Tongue (tissue), 2 donors: Measurements from ENCODE around the gene TEX36. TPM values are rescaled to one million over a fixed set of nuclear protein-coding genes. Genes with fewer than 3 reads are reported as not detected.
A peak's percentile ranks its signal among the peaks of the same experiment; 100 is the strongest.
"Not testable (repeated sequence)": the region's sequence is repeated elsewhere in the genome, so short reads cannot be mapped to it uniquely, and the experiment has no call there.

Experiments used
- DNase-seq: peaks from one replicate; pipeline ENCODE4 v3.0.0-alpha.2; 2015
- total RNA-seq: library from RNA; depleted of rRNA; stranded (reverse); fragments of >200 nt; gene quantifications from one replicate; pipeline ENCODE4 v1.2.3, GENCODE V29; 2014

The TEX36 gene, protein sequence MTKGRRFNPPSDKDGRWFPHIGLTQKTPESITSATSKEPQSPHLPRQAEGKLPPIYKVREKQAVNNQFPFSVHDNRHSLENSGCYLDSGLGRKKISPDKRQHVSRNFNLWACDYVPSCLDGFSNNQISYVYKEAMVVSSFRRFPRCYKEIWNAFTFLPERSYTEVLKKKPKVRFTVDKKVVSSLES
- total RNA-seq = not detected

DNA sequence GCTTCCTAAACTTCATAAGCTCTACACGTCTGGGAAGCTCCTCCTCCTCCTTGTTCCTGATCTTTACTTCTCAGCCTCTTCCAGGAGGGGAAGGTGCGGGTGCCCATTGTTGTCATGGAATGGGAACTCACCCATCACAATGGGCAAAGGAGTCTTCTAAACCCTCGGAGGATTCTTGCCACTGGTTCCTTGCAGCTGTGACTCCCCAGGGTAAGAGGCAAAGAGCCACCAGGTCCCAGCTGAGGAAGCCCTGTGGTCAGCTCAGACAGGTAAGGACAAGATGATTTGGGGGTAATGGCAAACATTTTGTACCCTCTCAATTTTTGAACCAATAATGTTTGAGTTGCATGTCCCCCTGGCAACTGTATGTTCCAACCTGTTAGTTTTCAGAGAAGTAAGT, at the start of gene TEX36:
TEX36 (minus strand) TSS at position 101 of the 400 bp plus-strand sequence. CDS start 174 bp downstream, outside the sequence.
- DNase-seq = no peak

DNA sequence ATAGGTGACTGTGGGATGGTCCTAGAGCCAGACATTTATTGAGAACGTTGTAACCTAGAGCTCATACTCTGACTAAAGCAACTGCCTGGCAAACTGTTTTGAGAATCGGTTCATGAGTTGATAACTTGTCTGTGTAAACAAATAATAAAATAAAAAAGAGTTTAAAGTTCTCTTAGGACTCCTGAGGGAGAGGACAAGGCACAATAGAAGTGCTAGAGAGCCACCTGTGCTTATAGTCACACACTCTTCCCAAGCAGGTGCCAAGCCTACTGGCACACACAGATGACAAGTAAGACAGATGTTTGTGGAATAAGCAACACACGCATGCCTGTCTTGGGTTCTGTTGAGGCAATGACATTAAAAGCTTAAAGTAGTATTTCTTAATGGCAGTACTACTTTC, 44.5 kb upstream of the TEX36 start:
- DNase-seq = no peak

DNA sequence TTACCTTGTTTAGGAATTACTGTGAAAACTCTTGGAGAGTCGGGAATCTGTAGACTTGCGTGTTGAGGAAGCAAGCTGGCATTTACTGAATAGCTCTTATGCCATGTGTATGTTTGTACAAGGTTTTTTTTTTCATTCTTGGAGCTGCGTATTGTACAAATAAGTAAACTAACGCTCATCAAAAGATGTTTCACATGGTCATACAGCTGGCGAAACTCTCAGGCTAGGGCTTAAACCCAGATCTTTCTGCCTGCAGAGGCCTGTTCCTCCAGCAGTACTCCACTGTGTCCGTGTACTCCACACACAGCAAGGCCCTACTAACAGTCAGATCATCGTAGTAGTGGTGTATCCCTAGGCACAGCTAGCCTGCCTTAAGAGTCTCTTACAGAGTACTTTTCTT, 44.0 kb upstream of the TEX36 start:
- no peak for DNase-seq

DNA sequence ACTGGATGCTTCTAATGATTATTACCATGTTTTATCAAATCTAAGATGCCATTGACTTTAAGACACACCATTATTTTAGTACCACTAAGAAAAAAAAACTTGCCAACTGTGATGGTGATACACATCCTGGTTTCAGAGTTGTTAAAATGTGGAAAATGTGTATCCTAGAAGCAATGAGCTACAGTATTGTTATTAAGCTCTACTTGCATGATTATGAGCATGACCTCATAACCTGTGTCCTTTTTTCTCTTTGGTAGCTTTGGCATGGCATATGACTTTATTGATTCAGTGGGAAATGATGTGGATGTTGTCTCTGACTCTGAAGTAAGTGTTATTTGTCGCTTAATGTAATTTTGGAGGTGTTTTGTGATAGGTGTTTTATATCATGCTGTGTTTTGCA, 39.8 kb upstream of the TEX36 start:
- no peak for DNase-seq

DNA sequence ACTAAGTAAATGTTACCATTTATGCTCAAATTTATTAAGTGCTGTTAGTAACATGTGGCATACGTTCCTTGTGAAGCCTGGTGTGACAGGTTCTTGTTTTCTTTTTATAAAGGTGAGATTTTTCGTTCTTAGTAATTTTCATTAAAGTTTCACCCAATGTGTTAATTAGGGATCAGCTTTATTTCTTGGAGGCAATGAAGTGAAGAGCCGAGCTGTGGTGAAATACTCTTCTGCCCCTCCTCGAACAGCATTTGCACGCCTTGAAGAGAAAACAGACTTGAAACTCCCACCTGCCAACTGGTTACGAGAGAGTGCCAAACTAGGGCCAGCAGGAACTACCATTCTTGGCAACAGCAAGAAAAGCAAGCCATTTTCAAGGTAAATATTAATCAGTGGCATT, 38.1 kb upstream of the TEX36 start:
- DNase-seq = no peak

DNA sequence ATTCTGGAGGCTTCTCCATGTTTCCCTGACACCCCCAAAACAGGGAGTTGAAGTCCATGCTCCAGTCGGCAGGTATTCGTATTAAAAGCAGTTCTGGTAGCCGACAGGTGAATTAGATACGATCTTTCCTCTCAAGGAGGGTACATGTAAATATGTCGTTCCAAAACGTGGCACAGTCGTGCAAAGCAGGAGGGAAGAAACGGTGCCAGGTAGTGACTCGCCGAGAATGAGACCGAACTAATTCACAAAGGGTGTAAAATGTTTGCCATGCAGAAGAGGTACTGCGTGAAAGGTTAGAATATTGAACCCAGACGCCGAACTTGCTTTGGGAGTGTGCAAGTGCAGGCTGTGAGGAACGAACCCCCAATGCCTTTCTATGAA, 37.0 kb upstream of the TEX36 start:
- no peak for DNase-seq

DNA sequence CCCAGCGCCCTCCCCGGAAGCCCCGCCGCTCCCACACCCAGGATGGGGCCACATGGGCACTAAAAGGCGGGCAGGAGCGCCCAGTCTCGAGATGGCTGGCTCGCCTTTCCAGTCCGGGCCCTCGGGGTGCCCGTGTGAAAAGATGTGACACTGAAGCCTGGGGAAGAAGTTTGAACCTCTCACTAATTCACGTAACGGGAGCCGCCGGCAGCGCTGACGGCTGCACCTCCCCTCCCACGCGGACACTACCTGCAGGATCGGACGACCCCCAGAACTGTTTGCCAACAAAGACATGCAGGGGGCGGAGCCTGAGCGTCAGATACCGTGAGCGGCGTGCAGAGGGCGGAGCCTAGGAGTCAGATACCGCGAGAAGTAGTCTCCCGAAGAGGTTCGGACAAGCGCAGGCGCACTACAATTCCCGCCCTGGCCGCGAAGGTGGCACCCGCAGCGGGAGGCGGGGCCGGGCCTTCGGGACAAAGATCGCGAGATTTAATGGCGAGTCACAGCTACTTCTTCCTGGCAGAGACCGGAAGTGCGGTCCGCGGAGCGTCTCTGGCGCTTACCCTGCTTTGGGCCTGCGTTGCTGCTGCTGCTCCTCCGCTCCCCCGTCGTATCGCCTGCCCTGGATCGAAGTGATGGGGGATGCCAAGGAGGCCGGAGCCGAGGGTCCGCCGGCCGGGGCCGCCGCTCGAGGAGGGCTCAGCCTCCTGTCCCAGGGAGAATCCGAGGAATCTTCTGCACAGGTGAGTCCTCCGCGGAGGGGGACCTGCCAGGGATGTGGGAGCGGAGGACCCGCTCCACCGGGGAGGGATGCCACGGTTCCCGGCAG, 36.4 kb upstream of the TEX36 start, which contains the start of gene EDRF1:
EDRF1 (plus strand) TSS at position 537 of the 829 bp plus-strand sequence; CDS start at position 636, 99 bp downstream.
- DNase-seq = peak; percentile 100

DNA sequence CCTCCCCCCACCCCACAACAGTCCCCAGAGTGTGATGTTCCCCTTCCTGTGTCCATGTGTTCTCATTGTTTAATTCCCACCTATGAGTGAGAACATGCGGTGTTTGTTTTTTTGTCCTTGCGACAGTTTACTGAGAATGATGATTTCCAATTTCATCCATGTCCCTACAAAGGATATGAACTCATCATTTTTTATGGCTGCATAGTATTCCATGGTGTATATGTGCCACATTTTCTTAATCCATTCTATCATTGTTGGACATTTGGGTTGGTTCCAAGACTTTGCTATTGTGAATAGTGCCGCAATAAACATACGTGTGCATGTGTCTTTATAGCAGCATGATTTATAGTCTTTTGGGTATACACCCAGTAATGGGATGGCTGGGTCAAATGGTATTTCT, 31.8 kb upstream of the TEX36 start:
- not testable (repeated sequence) for DNase-seq

DNA sequence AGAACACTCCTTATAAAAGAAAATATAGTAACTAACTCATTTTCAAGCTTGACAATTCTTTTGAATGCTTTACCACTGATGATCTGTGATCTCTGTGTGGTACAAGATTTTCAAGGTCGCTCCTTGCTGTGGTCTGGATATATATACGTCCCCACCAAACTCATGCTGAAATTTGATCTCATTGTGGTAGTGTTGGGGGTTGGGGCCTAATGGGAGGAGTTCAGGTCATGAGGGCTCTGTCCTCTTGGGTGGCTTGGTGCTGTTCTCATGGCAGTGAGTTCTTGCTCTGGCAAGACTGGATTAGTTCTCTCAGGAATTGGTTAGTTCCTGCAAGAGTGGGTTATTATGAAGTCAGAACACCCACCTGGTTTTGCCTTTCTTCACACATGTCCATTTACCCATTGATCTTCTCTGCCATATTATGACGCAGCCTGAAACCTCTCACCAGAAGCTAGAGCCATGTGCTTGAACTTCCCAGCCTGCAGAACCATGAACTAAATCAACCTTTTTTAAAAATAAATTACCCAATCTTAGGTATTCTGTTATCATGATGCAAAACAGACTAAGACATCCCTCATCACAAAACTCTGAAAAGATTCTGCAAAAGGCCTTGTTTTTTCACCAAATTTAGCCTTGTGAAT, 28.3 kb upstream of the TEX36 start:
- DNase-seq = no peak

DNA sequence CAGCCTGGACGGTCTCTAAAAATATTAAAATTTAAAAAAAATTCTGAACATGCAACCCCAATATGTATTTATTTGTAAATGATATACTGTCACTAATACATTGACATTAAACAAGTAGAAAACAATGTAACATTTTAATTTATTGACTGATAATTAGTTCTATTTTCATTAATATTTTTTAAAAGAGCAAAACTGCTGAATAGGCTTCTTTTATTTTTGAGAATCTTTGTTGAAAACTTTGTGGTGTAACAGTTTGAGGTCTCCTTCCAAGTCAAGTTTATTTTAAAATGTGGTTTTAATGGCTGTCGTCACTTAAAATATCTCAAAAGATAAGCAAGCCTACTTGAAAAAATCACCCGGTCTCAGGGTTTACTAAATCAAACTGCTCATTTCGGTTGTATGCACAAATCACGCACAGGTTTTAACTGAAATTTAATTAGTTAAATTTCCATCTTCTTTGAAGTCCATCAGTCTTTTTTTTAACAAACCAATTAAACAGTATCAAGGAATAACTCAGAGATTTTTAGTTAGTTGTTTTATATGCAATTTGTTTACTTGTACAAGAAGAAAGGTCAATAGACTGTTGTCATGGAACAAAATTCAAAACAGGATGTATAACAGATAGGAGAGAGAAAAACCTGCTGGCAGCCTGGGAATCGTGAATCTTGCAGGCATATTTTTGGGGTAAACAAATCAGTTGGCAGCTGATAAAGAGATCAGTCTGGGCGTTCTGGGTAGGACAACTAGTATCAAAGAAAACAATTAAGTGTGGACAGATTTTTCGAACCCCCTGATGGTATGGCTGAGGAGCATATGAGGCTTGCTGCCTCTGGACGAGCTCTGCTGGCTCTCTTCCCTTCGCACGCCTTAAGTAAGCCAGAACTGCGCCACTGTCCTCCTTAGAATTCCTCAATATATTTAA, 26.9 kb upstream of the TEX36 start:
- DNase-seq = no peak

DNA sequence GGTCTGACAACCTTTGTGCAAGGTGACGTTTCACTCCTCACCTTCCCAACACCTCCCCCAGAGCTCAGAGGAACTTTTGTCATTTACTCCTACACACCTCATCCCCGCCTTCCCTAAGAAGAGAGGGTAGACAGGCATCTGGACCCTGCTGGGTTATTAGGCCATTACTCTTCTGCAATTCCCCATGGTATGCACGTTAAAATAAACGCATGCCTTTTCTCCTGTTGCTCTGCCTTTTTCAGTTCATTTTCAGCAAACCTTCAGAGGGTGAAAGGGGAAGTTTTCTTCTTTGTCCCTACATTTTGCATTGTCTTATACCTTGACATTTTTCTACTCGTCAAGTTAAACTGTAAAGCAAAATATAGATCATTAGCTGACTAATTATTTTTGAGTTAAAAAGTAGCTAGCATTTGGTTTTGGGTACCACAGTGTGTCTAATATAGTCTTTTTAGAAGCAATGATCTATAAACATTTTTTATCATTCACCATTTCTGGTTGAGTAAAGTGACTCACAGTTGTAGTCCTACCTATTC, 26.1 kb upstream of the TEX36 start:
- DNase-seq = no peak

DNA sequence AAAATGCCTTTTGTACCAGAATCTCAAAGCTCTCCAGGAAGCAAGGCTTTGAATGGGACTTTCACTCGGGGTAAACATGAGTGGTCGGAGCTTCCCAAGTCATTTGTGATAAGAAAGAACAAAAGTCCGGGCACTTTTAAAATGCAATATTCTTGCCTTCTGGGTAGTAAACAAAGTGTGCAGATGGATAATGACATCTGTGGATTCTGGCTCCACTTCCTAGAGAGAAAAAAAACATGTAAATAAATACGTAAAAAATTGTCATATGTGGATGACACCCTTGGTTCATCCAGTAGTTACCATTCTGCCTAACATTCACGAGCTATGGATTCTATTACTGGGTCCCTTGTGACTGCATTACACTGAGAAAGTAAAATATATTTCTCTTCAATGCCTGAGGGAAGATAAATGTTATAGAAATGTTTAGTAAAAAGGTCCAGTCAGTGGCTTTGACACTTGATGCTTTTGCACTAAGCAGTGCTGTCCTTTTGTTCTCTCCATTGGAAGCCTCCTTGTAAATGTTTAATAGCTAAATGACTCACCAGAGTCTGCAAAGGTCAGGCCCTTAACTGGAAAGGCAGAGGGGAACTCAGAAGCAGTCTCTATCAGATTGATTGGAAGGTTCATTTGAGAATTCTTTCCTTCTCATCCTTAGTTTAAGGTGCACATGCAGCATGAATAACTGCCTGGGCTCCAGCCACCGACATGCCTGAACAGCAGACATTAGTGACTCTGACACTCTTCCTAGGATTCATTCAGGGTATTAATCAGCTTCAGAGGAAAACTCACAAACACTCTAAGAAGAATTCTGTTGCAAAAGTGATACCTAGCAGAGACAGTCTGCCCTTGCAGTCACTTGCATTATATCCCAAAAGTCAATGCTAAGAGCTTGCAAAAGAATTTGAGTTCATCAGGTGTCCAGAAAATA, 24.8 kb upstream of the TEX36 start:
- DNase-seq = no peak

DNA sequence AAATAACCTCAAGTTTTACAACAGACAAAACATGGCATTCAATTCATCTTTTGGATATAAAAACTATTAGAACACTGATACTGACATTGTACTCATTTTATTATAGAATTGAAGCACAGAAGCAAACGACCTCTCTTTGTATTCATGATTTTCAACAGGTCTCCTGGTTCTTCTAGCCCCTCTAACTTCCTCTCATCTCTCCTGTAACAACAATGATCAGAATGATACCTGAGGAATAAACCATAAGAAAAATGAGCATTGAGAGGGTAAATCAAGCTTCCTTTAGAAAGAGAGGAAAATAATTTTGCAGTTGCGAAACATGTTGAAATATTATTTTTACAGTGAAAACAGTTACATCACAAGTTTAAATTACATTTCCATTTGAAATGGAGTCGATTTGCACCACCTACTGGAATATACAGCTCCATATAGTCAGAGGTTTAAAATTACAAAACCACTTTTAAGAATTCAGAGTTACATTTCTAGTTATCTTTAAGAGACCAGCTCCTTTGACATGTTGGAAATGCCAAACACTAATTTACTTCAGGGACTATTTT, 17.5 kb upstream of the TEX36 start:
- DNase-seq = peak; percentile 50

DNA sequence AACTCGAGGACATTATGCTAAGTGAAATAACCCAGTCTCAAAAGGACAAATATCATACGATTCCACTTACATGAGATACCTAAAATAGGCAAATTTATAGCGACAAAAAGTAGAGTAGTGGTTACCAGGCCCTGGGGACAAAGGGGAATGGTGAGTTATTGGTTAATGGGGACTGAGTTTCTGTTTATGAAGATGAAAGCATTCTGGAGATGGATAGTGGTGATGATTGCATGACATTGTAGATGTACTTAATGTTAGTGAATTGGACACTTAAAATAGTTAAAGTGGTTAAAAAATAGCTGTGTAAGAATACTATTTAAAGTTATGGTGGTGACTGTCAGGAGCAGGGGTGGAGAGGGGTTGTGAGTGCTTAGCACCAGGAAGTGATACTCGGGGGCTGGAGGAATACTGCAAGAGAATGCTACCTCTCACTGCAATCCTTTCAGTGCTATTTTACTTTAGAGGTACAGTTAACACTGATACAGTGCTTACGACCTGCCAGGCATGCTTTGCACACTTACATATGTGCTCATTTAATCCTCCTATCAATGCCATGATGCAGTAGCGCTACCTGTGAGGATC, 16.7 kb upstream of the TEX36 start:
- DNase-seq = no peak

DNA sequence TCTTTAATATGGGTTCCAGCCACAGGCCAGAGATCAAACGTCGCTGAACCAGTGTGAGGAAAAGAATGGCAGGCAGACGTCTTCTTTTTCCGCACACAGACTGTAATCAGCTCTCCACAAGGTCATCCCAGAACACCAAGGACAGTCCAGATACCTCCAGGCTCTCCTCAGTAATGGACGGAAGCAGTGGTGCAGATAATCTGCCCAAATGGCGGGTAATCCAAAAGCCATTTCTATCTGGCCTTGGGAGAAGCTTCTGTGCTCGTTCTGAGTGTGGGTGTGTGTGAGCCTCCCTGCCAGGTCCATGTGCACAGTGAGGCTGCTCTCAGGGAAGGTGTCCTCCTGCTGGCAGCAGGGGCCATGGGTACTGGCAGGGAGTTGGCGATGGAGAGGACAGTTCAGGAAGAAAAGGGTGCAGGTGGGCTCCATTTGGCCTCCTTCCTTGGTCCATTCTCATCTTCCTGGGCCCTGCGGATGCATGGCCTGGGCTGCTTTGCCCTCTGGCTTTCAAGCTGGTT, 15.6 kb upstream of the TEX36 start:
- no peak for DNase-seq

DNA sequence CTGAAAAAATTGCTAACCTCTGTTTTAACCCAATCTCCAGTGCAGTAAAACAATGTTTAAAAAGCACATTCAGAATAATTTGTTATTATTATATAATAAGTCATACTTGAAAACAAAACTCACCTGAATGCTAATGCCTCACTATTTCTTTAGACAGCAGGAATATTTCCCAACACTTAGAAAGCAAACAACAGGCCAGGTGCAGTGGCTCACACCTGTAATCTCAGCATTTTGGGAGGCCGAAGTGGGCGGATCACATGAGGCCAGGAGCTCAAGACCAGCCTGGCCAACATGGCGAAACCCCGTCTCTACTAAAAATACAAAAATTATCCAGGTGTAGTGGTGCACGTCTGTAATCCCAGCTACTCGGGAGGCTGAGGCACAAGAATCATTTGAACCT, 13.9 kb upstream of the TEX36 start:
- not testable (repeated sequence) for DNase-seq

DNA sequence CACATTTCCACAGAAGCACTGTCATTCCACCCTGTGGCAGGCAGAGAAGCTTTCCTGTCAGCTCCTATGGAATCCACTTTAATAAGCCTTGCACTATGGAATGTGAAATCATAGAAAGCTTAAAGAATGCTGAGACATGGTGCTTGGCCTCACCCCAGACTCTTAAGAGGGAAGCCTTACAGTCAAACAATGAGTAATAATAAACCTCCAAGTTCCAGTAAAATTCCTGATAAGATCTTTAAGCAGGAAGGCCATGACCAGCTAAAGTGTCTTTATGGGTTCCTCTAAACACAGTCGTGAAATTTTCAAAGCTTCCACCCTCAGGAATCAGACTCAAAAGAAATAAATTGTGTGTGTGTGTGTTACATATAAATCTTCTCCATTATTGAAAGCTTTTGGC, 11.9 kb upstream of the TEX36 start:
- peak; percentile 25 for DNase-seq

DNA sequence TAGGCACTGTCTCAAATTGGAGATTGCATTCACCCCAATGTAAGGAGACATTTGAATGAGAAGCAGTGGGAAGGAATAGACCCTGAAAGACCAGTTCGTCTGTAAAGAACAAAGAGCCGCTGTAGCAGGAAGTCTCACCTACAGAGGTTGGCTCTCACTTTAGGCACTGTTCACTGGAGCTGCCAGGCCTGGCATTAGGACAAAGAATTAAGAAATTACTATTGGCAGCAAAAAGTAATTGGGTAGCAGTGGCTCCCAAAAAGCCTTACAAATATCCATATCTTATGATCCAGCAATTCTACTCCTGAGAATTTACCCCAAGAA, 10.5 kb upstream of the TEX36 start:
- no peak for DNase-seq

DNA sequence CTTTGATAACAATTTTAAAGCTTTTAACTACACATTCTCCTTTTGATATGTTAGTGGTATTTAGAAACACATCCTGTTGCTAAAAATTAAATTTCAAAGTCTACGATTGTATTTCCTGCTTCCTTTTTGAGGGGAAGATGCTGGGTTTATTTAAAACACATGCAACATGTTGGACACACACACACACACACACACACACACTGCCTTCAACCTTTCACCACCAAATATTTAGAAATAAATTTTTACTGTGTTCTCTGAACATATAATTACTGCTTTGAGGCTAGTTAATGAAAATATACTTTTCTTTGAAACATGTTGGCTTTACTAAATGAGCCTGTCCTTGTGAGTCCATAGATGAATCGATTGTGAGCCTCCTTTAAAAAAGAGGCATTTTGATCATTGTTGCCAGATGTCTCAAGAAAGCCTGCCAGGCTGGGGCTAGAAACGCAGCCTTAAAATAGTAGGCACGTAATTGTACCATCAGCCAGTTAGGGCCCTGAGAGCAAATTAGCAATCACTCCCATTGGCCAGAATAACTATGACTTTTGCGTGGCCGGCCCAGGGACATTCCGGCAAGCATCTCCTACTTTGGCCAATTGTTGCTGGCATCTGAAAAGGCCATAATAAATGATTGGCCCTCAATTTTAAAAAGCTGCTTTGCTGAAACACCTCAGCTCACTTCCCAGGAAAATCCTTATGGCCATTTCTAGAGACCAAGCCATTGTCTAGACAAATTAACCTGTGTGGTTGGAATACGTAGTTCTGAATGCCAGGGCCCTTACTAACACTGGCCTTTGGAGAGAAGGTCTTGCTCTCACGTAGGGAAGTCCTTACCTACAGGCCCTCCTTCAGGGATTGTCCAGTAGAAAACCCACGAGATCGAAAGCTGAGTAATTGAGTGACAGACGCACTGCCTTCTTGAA, 9.9 kb upstream of the TEX36 start:
- no peak for DNase-seq
